Measurements from ENCODE around the gene FBL.

Gene FBL

GRCh38 chr19:39870171-39870971 lies 24.2 kb upstream of the FBL start:
- H3K4me2 ChIP-seq, result no peak overlapping the region
- H2AFZ ChIP-seq (ENCODE audit: low read depth), result no peak overlapping the region
- H3K4me3 ChIP-seq (IDR thresholded peaks at IDR 0.05; ENCODE audit: insufficient read depth, low read depth, low read length), result no peak overlapping the region
- no peak overlapping the region for H3K9ac ChIP-seq
- no peaks in the 10 kb centered on the region for H4K20me1 ChIP-seq (ENCODE audit: insufficient read depth)
- no peaks in the 10 kb centered on the region for H3K79me2 ChIP-seq (ENCODE audit: insufficient read depth, low read depth)
- no peaks in the 10 kb centered on the region for H3K27me3 ChIP-seq (ENCODE audit: insufficient read depth, low read depth)
- H3K4me1 ChIP-seq (ENCODE audit: low read depth, poor library complexity, severe bottlenecking), result no peaks in the 10 kb centered on the region
- H3K27ac ChIP-seq, result no peak overlapping the region
- no peak for TF ChIP-seq CTCF (conservative IDR thresholded peaks at IDR 0.05; ENCODE audit: low read depth, low read length)
- no peaks in the 10 kb centered on the region for H3K36me3 ChIP-seq (ENCODE audit: insufficient read depth)

GRCh38 chr19:39867952-39868351 lies 21.8 kb upstream of the FBL start:
- Histone ChIP-seq H3K9ac (no peak overlapping the region), H3K27me3 (ENCODE audit: insufficient read depth, low read depth) (no peaks in the 10 kb centered on the region), H3K36me3 (ENCODE audit: insufficient read depth) (no peaks in the 10 kb centered on the region), H3K4me1 (ENCODE audit: low read depth, poor library complexity, severe bottlenecking) (no peaks in the 10 kb centered on the region), H2AFZ (ENCODE audit: low read depth) (no peak overlapping the region), H3K4me3 (IDR thresholded peaks at IDR 0.05; ENCODE audit: insufficient read depth, low read depth, low read length) (no peak overlapping the region), H4K20me1 (ENCODE audit: insufficient read depth) (no peaks in the 10 kb centered on the region), H3K4me2 (no peak overlapping the region), H3K27ac (no peak overlapping the region), H3K79me2 (ENCODE audit: insufficient read depth, low read depth) (no peaks in the 10 kb centered on the region)
- no peak for TF ChIP-seq CTCF (conservative IDR thresholded peaks at IDR 0.05; ENCODE audit: low read depth, low read length)

DNA sequence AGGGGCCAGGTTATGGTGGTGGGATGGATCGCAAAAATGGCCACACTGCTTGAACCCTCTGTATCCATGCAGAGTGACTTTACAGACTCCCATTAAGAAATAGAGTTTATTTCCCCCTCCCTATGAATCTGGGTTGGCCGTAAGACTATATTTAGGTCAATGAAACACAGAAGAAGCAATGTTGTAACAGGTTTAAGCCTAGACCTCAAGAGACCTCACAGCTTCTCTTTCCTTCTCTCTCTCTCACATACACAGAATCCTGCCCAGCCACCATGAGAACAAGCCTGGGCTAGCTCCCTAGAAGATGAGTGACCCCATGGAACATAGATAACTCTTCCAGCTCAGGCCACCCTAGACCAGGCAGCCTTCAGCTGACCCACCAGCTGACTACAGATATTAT lies 21.0 kb upstream of the FBL start:
- Histone ChIP-seq H3K79me2 (ENCODE audit: insufficient read depth, low read depth) (no peaks in the 10 kb centered on the region), H3K4me1 (ENCODE audit: low read depth, poor library complexity, severe bottlenecking) (no peaks in the 10 kb centered on the region), H4K20me1 (ENCODE audit: insufficient read depth) (no peaks in the 10 kb centered on the region), H3K4me2 (no peak overlapping the region), H2AFZ (ENCODE audit: low read depth) (no peak overlapping the region), H3K36me3 (ENCODE audit: insufficient read depth) (no peaks in the 10 kb centered on the region), H3K9ac (no peak overlapping the region), H3K27me3 (ENCODE audit: insufficient read depth, low read depth) (no peaks in the 10 kb centered on the region), H3K27ac (no peak overlapping the region), H3K4me3 (IDR thresholded peaks at IDR 0.05; ENCODE audit: insufficient read depth, low read depth, low read length) (no peak overlapping the region)
- no peak for TF ChIP-seq CTCF (conservative IDR thresholded peaks at IDR 0.05; ENCODE audit: low read depth, low read length)

DNA sequence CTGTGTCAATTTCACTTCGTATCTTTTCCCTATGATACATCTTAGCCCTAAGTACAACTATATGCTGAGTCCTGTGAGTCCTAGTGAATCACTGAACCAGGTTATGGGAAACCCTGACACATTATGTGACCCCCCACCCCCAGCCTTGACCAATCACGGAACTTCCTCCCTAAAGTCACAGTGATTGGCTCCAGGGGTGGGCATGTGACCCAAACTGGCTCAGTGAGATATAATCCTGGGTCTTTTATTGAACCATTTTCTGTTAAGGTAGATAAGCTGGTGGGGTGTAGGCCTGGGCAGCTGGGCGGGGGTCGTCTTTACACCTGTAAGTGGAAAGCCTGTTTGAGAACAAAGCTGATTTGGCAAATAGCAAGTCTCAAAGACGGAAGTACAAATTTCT lies 19.8 kb upstream of the FBL start:
- H4K20me1 ChIP-seq (ENCODE audit: insufficient read depth), result no peaks in the 10 kb centered on the region
- H3K27me3 ChIP-seq (ENCODE audit: insufficient read depth, low read depth), result no peaks in the 10 kb centered on the region
- H3K27ac ChIP-seq, result no peak overlapping the region
- no peak for TF ChIP-seq CTCF (conservative IDR thresholded peaks at IDR 0.05; ENCODE audit: low read depth, low read length)
- H3K4me2 ChIP-seq, result no peak overlapping the region
- H3K4me1 ChIP-seq (ENCODE audit: low read depth, poor library complexity, severe bottlenecking), result no peaks in the 10 kb centered on the region
- H3K79me2 ChIP-seq (ENCODE audit: insufficient read depth, low read depth), result no peaks in the 10 kb centered on the region
- no peaks in the 10 kb centered on the region for H3K36me3 ChIP-seq (ENCODE audit: insufficient read depth)
- H2AFZ ChIP-seq (ENCODE audit: low read depth), result no peak overlapping the region
- no peak overlapping the region for H3K9ac ChIP-seq
- no peak overlapping the region for H3K4me3 ChIP-seq (IDR thresholded peaks at IDR 0.05; ENCODE audit: insufficient read depth, low read depth, low read length)
